ENCODE data around the gene MINDY4.

GRCh38 chr7:30871655-30872054 is 100.4 kb downstream of the MINDY4 start:
- no peak for TF ChIP-seq CTCF (IDR thresholded peaks at IDR 0.05)
- TF ChIP-seq EP300 (IDR thresholded peaks at IDR 0.05) = no peak
- no peak for TF ChIP-seq POLR2A (IDR thresholded peaks at IDR 0.05)
